HepG2 (cell line): ENCODE results near the gene PSMB2. TPM values are rescaled to one million over a fixed set of nuclear protein-coding genes. Genes with fewer than 3 reads are reported as not detected.

Source experiments
- ERF ChIP-seq: IDR thresholded peaks from 2 replicates; pipeline ENCODE4 v1.6.1; 2018; ENCODE audit warnings: missing biosample characterization, missing genetic modification reagents
- FOXM1 ChIP-seq: sonication (generic); formaldehyde crosslinking; IDR thresholded peaks from 2 replicates; pipeline ENCODE4 v1.5.0; 2020; ENCODE audit warnings: missing genetic modification reagents
- HMG20A ChIP-seq: IDR thresholded peaks from 2 replicates; pipeline ENCODE4 v1.6.1; 2016; ENCODE audit warnings: borderline replicate concordance
- JDP2 ChIP-seq: sonication (generic); formaldehyde crosslinking; IDR thresholded peaks from 2 replicates; pipeline ENCODE4 v1.8.1; 2022; ENCODE audit warnings: missing genetic modification reagents, borderline replicate concordance
- MED13 ChIP-seq: sonication (generic); formaldehyde crosslinking; IDR thresholded peaks from 2 replicates; pipeline ENCODE4 v1.5.0; 2020; ENCODE audit warnings: missing genetic modification reagents
- MTA3 ChIP-seq: sonication (generic); formaldehyde crosslinking; IDR thresholded peaks from 2 replicates; pipeline ENCODE4 v1.4.0; 2020; ENCODE audit warnings: missing genetic modification reagents
- MYNN ChIP-seq: sonication (generic); formaldehyde crosslinking; IDR thresholded peaks from 2 replicates; pipeline ENCODE4 v1.4.0; 2020; ENCODE audit warnings: mild to moderate bottlenecking, low read depth, missing genetic modification reagents
- PAF1 ChIP-seq: IDR thresholded peaks from 2 replicates; pipeline ENCODE4 v1.6.1; 2016; ENCODE audit warnings: missing genetic modification reagents, missing compliant biosample characterization
- PHF20 ChIP-seq: sonication (generic); formaldehyde crosslinking; IDR thresholded peaks from 2 replicates; pipeline ENCODE4 v1.5.0; 2020; ENCODE audit warnings: mild to moderate bottlenecking, missing genetic modification reagents
- POGZ ChIP-seq: sonication (generic); formaldehyde crosslinking; IDR thresholded peaks from 2 replicates; pipeline ENCODE4 v1.4.0; 2020; ENCODE audit warnings: mild to moderate bottlenecking, missing genetic modification reagents
- POLR2AphosphoS2 ChIP-seq: IDR thresholded peaks from 2 replicates; pipeline ENCODE4 v1.6.1; 2011; ENCODE audit warnings: low read depth, low read length, improper control_type of control experiment
- RAD51 ChIP-seq: fragments of 450-650 bp; IDR thresholded peaks from 2 replicates; pipeline ENCODE4 v1.6.1; 2016; ENCODE audit warnings: borderline replicate concordance
- SALL1 ChIP-seq: sonication (generic); formaldehyde crosslinking; IDR thresholded peaks from 2 replicates; pipeline ENCODE4 v1.8.0; 2022; ENCODE audit warnings: mild to moderate bottlenecking, missing genetic modification reagents
- SMYD3 ChIP-seq: sonication (generic); formaldehyde crosslinking; IDR thresholded peaks from 2 replicates; pipeline ENCODE4 v1.8.1; 2023; ENCODE audit warnings: mild to moderate bottlenecking, missing genetic modification reagents
- TARDBP ChIP-seq: sonication (generic); formaldehyde crosslinking; IDR thresholded peaks from 2 replicates; pipeline ENCODE4 v1.8.0; 2022; ENCODE audit warnings: mild to moderate bottlenecking, missing genetic modification reagents
- ZBTB1 ChIP-seq: sonication (generic); formaldehyde crosslinking; IDR thresholded peaks from 2 replicates; pipeline ENCODE4 v1.4.0; 2020; ENCODE audit warnings: missing genetic modification reagents, borderline replicate concordance
- ZNF407 ChIP-seq: sonication (generic); formaldehyde crosslinking; IDR thresholded peaks from one replicate; pipeline ENCODE4 v1.5.1; 2020; ENCODE audit warnings: mild to moderate bottlenecking, missing genetic modification reagents; ENCODE audit errors: not compliant biosample characterization
- ZNF644 ChIP-seq: IDR thresholded peaks from 2 replicates; pipeline ENCODE4 v1.6.1; 2016; ENCODE audit warnings: low read depth
- ZNF691 ChIP-seq: sonication (generic); formaldehyde crosslinking; IDR thresholded peaks from 2 replicates; pipeline ENCODE4 v1.4.0; 2020; ENCODE audit warnings: missing genetic modification reagents, low read depth, mild to moderate bottlenecking, borderline replicate concordance
- ZNF800 ChIP-seq: sonication (generic); formaldehyde crosslinking; IDR thresholded peaks from 2 replicates; pipeline ENCODE4 v1.4.0; 2020; ENCODE audit warnings: missing genetic modification reagents
- ZSCAN9 ChIP-seq: IDR thresholded peaks from 2 replicates; pipeline ENCODE4 v1.6.1; 2016; ENCODE audit warnings: borderline replicate concordance
- polyA plus RNA-seq, 8 experiments: library from polyadenylated mRNA; depleted of rRNA in 3 of 8; stranded (reverse) in 7 of 8; unstranded in 1 of 8; fragments of >200 nt; fragmentation: Illumina TruSeq in 4 of 8; extraction: Trizol in 4 of 8; gene quantifications; 2 replicates each; pipeline versions ENCODE4 v1.2.1 to v1.2.3, GENCODE V29; 2011 to 2016; ENCODE audit warnings: low read depth in 4 of 8, missing spikeins in 1 of 8, mixed read lengths in 1 of 8; ENCODE audit not compliant: insufficient read depth in 1 of 8
- total RNA-seq, 5 experiments: library from RNA; depleted of rRNA; stranded (reverse); fragments of >200 nt; fragmentation: Illumina TruSeq; extraction: Trizol; gene quantifications; 2 replicates each; pipeline ENCODE4 v1.2.3, GENCODE V29; 2016; ENCODE audit warnings: low read depth in 1 of 5

Gene PSMB2
- total and polyA plus RNA-seq, 2 of the 13 experiments (the other 11 are each of a cell fraction or from before 2014, with no cell fraction given), result 60.6 to 62.2 TPM

- TF ChIP-seq ZNF800 (CRISPR knock-in tag) (0 out of 2 replicates have a peak, but pooled peaks have one; percentile 44), POGZ (peak; percentile 95), ZNF691 (CRISPR knock-in tag) (peak; percentile 44; the same call in 1 of the 2 replicates), MTA3 (no peak), POLR2AphosphoS2 (no peak), MYNN (CRISPR knock-in tag) (no peak), JDP2 (CRISPR knock-in tag) (no peak), PHF20 (peak; percentile 96), SMYD3 (CRISPR knock-in tag) (no peak), ERF (CRISPR knock-in tag) (peak; percentile 84), SALL1 (CRISPR knock-in tag) (peak; percentile 76), ZNF644 (CRISPR knock-in tag) (no peak; the same call in 1 of the 2 replicates), PAF1 (no peak), ZNF407 (CRISPR knock-in tag) (no peak), MED13 (CRISPR knock-in tag) (0 out of 2 replicates have a peak, but pooled peaks have one; percentile 57), FOXM1 (CRISPR knock-in tag) (no peak), HMG20A (no peak), RAD51 (no peak), TARDBP (CRISPR knock-in tag) (no peak), ZSCAN9 (peak; percentile 65; the same call in 1 of the 2 replicates), ZBTB1 (CRISPR knock-in tag) (no peak)
Measured at GRCh38 chr1:35641233-35641866, at the start of gene PSMB2 (continued).
